KMS-11 (cell line): ENCODE measurements around the gene TRABD2B.

Experiments used
- H2AFZ ChIP-seq: fragments of 200-600 bp; sonication (generic); 2 replicates; pipeline ENCODE4 v1.6.1; 2016; ENCODE audit warnings: antibody characterized with exemption, mixed run types, low read depth
- H3K27ac ChIP-seq: fragments of 200-600 bp; sonication (generic); 2 replicates; pipeline ENCODE4 v1.6.1; 2016; ENCODE audit warnings: mild to moderate bottlenecking, mixed run types
- H3K27me3 ChIP-seq: fragments of 200-600 bp; sonication (generic); 2 replicates; pipeline ENCODE4 v1.6.1; 2017; ENCODE audit warnings: mild to moderate bottlenecking, low read depth, mixed run types, moderate library complexity; ENCODE audit not compliant: insufficient read depth
- H3K36me3 ChIP-seq: fragments of 200-600 bp; sonication (generic); 2 replicates; pipeline ENCODE4 v1.6.1; 2017; ENCODE audit warnings: mild to moderate bottlenecking, mixed run types; ENCODE audit not compliant: insufficient read depth
- H3K4me1 ChIP-seq: fragments of 200-600 bp; sonication (generic); 2 replicates; pipeline ENCODE4 v1.6.1; 2016; ENCODE audit warnings: mild to moderate bottlenecking, low read depth, mixed run types; ENCODE audit not compliant: poor library complexity, severe bottlenecking
- H3K4me2 ChIP-seq: fragments of 200-600 bp; sonication (generic); 2 replicates; pipeline ENCODE4 v1.7.0; 2016; ENCODE audit warnings: mild to moderate bottlenecking, mixed run types
- H3K4me3 ChIP-seq: fragments of 200-600 bp; sonication (generic); IDR thresholded peaks from 2 replicates; pipeline ENCODE4 v1.6.1; 2017; ENCODE audit warnings: low read depth, low read length, mixed read lengths; ENCODE audit not compliant: insufficient read depth
- H3K79me2 ChIP-seq: fragments of 200-600 bp; sonication (generic); 2 replicates; pipeline ENCODE4 v1.6.1; 2016; ENCODE audit warnings: low read depth, mixed run types; ENCODE audit not compliant: insufficient read depth
- H3K9ac ChIP-seq: fragments of 200-600 bp; sonication (generic); 2 replicates; pipeline ENCODE4 v1.6.1; 2016; ENCODE audit warnings: mild to moderate bottlenecking, mixed run types
- H4K20me1 ChIP-seq: fragments of 200-600 bp; sonication (generic); 2 replicates; pipeline ENCODE4 v1.6.1; 2016; ENCODE audit warnings: mild to moderate bottlenecking, mixed run types; ENCODE audit not compliant: insufficient read depth
- TF ChIP-seq, protein P1 (sequence below): fragments of 200-600 bp; sonication (generic); conservative IDR thresholded peaks from 2 replicates; pipeline ENCODE4 v1.6.1; 2017; ENCODE audit warnings: low read depth, mild to moderate bottlenecking, antibody characterized with exemption, low read length, moderate library complexity, mixed read lengths

TRABD2B gene

DNA sequence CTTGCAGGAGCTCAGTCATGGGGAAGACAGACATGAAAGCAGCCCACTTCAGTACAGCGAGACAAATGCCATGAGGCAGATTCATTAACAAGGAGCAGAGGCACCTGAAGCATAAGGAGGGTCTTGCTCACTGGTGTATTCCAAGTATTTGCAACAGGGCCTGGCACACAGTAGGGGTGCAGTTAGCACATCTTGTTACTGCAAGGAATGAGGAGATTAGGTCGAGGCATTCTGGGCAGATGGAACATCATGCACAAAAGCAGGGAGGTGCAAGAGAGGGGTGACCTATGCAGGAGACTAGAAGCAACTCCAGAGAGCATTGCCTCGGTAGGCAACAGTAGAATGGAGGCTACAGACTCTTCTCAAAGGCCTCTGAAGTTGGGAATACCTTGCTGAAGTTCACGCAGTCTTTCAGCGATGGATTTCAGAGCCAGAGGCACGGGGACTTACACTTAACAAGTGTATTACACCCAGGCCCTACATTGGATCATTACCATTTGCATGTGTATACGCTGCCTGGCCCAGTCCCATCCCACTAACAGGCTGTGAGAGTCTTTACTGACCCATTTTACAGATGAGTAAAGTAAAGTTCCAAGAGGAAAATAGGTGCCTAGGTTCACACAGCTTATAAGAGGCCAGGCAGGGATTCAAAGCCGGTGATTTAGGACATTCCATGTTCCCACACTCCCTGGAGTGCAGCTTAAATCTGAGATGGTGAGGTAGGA, 82.1 kb downstream of the TRABD2B start:
- no peaks in the 10 kb centered on the region for H3K36me3 ChIP-seq
- H3K4me3 ChIP-seq = no peak overlapping the region
- H2AFZ ChIP-seq = no peak overlapping the region
- no peaks in the 10 kb centered on the region for H3K4me1 ChIP-seq
- H4K20me1 ChIP-seq = no peaks in the 10 kb centered on the region
- H3K9ac ChIP-seq = no peak overlapping the region
- no peaks in the 10 kb centered on the region for H3K27me3 ChIP-seq
- no peaks in the 10 kb centered on the region for H3K79me2 ChIP-seq
- TF ChIP-seq, protein P1, sequence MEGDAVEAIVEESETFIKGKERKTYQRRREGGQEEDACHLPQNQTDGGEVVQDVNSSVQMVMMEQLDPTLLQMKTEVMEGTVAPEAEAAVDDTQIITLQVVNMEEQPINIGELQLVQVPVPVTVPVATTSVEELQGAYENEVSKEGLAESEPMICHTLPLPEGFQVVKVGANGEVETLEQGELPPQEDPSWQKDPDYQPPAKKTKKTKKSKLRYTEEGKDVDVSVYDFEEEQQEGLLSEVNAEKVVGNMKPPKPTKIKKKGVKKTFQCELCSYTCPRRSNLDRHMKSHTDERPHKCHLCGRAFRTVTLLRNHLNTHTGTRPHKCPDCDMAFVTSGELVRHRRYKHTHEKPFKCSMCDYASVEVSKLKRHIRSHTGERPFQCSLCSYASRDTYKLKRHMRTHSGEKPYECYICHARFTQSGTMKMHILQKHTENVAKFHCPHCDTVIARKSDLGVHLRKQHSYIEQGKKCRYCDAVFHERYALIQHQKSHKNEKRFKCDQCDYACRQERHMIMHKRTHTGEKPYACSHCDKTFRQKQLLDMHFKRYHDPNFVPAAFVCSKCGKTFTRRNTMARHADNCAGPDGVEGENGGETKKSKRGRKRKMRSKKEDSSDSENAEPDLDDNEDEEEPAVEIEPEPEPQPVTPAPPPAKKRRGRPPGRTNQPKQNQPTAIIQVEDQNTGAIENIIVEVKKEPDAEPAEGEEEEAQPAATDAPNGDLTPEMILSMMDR = no peak
- no peak overlapping the region for H3K4me2 ChIP-seq
- no peak overlapping the region for H3K27ac ChIP-seq

DNA sequence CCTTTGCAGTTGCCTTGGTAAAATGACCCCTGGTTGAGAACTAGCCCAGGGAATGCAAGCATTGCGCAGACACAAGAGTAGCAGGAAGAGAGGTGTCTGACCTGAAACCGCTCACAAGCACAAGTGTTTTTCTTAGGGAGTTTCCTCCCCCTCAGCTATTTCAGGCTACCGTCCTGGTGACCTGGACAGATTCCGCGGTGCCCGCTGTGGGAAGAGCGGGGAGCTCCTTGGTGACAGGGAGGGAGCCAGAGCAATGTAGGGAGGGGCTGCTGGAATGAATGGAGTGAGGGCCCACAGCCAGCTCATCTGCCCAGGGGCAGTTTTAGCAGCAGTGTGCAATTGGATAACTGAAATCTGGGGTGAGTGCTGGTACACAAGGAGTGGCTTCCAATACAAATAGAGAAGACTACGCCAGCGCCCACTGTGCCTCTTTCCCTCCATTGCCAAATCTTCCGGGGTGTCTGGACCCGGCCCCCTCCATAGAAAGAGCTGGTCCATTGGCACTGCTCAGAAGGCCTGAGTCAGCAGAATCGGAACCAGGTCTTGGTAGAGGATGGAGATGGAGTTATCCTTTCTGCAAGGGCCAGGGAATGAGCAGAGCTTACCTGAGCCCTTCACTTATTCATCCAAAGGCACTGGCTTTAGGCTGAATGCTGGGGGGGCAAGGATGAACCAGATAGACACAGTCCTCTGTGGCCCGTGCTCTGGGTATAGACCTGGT, 82.8 kb downstream of the TRABD2B start:
- no peak overlapping the region for H3K27ac ChIP-seq
- no peak overlapping the region for H2AFZ ChIP-seq
- no peaks in the 10 kb centered on the region for H3K4me1 ChIP-seq
- no peaks in the 10 kb centered on the region for H3K36me3 ChIP-seq
- H4K20me1 ChIP-seq = no peaks in the 10 kb centered on the region
- no peaks in the 10 kb centered on the region for H3K27me3 ChIP-seq
- no peak overlapping the region for H3K9ac ChIP-seq
- H3K4me3 ChIP-seq = no peak overlapping the region
- H3K4me2 ChIP-seq = no peak overlapping the region
- TF ChIP-seq, protein P1 = no peak
- H3K79me2 ChIP-seq = no peaks in the 10 kb centered on the region

DNA sequence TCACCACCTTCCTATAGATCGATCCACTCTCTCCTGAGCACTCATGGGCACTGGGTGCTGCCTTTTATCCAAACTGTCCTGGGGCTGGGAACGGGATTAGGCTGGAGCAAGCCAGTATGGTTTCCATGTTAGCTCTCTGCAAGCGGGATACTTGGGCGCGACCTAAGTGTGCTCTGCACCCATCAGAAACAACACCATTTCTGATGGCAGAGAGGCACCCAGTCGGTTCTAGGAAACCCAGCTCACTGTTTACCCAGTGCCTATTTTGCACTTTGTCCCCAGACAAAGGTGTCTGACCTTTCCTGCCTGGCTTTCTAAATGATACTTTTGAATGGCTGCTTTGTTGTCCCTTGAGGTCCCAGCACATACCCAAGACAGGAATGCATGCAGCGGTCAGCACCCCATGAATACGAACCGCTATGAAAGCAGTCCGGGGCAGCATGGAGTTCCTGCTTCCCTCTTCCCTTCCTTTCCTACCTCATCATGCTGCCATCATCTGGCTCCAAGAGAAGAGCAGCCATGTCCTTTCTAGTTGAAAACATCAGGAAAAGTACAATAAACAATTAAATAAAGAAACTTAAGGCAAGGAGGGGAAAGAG, 83.9 kb downstream of the TRABD2B start:
- Histone ChIP-seq H3K9ac (no peak overlapping the region), H4K20me1 (no peaks in the 10 kb centered on the region), H3K27me3 (no peaks in the 10 kb centered on the region)

DNA sequence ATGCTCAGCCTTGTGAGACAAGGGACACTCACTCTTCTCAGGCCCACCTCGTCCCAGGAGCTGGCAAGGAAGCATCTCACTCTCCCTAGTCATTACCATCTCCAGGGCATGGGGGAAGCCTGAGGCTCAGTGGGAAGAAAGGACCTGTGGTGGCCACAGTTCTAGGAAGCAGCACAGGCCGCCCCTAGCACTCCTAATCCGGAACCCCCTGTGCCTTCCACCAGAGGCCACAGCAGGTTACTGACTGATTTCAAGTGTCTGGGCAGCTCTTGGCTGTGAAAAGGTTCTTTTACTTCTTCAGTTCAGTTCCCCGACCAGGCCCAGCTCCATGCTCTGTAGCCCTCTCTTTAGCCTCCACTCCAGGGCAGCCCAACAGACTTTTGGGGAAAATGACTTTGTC, 84.4 kb downstream of the TRABD2B start:
- no peak overlapping the region for H2AFZ ChIP-seq
- H3K4me2 ChIP-seq = no peak overlapping the region
- no peak overlapping the region for H3K9ac ChIP-seq
- TF ChIP-seq, protein P1 = no peak
- no peaks in the 10 kb centered on the region for H3K4me1 ChIP-seq
- H3K27ac ChIP-seq = no peak overlapping the region
- no peak overlapping the region for H3K4me3 ChIP-seq
- H3K27me3 ChIP-seq = no peaks in the 10 kb centered on the region
- H3K79me2 ChIP-seq = no peaks in the 10 kb centered on the region
- H3K36me3 ChIP-seq = no peaks in the 10 kb centered on the region
- no peaks in the 10 kb centered on the region for H4K20me1 ChIP-seq

More for the DNA sequence above, 83.9 kb downstream of the TRABD2B start:
- Histone ChIP-seq H3K36me3 (no peaks in the 10 kb centered on the region), H3K27ac (no peak overlapping the region), H2AFZ (no peak overlapping the region), H3K4me2 (no peak overlapping the region), H3K4me1 (no peaks in the 10 kb centered on the region), H3K79me2 (no peaks in the 10 kb centered on the region), H3K4me3 (no peak overlapping the region)
- TF ChIP-seq, protein P1 = no peak
